CD4-positive, alpha-beta T cell treated with Interleukin-6 at 100 ng/mL for 8 hours (primary cell): ENCODE data around the gene SEMA3F.

Source experiments
- DNase-seq: peaks from one replicate; pipeline ENCODE4 v3.0.0-alpha.2; 2020; ENCODE audit warnings: mixed read lengths, low spot score

Gene SEMA3F

DNA sequence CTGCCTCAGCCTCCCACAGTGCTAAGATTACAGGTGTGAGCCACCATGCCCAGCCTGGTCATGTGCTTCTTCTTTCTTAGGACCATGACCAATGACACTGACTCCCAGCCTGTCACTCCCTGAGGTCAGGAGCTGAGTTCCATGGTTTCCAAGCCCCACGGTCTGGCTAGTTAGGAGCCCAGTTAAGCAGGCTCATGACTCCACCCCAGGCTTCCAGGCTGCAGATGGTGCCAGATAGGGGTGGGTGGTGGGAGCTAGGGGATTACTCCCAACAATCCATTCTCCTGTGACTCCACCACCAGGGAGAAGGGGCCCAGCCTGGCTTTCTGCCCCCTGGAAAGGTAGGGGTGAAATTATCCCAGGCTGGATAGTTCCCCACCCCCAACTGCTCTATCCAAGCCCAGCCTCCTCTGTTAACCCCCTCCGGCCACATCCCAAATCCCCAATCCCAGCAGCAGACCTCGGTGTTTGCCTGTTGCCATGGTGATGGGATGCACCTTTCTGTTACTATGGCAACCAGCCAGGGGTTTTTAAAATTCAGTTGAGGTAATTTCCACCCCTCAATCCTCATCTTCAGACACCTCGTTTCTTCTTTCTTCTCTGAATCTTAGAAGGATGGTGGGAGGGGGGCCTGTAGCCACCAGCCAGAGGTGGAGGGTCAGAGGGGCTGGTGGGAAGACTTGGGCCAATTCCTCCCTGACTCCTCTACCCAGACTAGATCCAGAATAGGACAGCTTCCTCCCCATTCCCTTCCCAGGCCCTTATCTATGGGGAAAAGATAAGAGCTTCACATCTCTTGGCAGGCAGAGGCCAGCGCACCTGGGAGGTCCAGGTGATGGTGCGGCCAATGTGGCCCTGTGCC, 22.5 kb upstream of the SEMA3F start:
- no peak for DNase-seq

DNA sequence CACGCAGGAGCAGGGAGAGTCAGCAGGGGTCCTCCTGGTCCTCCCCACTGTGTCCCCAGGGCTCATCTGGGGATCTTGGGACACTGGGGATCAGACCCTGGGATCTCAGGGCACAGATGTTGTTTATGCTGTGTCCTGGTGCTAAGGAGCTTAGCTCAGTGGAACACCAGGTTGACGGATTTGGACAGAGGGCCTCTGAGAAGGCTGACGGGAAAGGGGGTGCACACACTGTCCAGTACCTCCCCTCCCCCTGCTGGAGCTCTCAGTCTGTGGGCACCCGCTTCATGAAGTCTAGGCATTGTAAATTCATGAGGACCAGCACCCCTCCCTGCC, 21.9 kb upstream of the SEMA3F start:
- no peak for DNase-seq

DNA sequence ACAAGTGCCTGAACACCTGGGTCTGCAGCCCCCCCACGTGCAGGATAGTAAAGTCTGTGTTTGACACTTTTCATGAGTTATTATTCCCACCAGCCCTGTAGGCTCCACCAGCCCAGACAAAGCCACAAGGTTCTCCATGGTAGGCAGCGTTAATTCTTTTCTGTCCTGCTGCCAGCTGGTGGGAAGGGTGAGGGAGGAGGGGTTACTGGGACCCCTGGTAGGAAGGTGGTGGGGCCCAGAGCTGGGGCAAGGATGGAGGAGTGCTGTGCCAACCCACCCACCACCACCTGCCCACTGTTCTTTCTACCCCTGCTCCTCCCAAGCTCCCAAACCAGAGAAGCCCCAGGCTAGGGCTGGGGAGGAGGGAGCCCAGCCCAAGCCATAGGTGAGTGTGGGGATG, 20.8 kb upstream of the SEMA3F start:
- no peak for DNase-seq

DNA sequence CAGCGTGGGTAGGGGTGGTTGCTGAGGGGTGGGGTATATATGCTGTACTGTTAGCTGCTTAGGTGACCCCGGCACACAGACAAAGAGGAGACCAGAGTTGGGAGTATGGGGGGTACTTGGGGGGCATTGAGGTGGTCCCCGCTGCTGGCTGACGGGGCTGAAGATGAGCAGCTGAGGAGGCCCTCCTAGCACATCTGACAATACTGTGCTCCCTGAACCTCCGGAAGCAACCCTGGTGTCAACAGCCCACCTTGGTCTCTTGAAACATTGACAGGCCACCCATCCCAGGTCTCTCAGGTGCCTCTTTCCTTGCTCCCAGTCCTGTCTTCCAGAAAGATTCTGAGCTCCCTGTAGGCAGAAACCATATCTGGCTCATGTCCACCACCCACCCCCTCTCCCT, 19.2 kb upstream of the SEMA3F start:
- no peak for DNase-seq

DNA sequence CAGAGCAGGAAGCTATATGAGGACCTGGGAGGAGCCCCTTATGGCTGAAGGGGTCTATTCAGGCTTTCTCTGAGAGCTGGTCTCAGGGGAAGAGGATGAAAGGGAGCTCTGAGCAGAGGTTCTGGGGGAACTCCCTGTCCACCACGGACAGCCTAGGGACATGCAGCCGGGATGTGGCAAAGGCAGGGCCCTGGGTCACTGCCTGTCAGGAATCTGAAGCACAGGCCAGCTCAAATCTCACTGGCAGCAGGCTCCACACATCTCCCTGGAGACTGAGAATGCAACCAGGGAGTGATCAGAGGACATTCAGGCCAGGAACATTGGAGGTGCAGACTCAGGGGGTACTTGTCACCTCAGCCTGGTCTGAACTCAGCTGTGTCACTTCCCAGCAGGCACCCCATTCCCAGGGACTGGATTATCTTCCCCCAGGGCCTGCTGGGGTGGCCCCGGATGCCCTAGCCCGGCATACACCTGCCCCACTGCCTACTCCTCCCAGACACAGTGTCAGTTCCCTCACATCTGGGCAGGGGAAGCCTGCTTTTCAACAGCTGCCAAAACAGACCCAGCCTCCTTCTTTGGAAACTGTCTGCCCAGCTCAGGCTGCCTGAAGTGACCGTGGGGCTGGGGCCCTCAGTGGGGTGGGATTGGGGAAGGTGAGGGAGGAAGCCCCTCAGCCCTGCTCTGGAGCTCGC, 18.3 kb upstream of the SEMA3F start:
- DNase-seq, result no peak

DNA sequence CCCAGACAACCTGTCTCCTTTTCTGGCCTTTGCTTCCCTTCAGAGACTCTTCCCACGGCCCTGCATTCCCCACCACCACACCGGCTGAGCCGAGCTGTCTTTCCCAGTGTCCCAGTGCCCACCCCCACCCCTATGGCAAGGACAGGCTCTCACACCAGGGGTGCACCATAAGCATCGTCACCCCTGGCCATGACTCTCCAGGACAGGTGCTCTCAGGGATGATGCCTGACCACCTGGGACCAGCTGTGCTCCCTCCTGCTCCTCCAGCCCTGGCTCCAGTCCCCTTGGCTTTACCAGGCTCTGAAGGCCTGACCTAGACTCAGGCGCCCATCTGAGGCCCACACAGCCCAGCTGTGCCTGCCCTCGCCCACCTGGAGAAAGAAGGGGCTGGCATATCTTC, 17.6 kb upstream of the SEMA3F start:
- DNase-seq, result no peak

DNA sequence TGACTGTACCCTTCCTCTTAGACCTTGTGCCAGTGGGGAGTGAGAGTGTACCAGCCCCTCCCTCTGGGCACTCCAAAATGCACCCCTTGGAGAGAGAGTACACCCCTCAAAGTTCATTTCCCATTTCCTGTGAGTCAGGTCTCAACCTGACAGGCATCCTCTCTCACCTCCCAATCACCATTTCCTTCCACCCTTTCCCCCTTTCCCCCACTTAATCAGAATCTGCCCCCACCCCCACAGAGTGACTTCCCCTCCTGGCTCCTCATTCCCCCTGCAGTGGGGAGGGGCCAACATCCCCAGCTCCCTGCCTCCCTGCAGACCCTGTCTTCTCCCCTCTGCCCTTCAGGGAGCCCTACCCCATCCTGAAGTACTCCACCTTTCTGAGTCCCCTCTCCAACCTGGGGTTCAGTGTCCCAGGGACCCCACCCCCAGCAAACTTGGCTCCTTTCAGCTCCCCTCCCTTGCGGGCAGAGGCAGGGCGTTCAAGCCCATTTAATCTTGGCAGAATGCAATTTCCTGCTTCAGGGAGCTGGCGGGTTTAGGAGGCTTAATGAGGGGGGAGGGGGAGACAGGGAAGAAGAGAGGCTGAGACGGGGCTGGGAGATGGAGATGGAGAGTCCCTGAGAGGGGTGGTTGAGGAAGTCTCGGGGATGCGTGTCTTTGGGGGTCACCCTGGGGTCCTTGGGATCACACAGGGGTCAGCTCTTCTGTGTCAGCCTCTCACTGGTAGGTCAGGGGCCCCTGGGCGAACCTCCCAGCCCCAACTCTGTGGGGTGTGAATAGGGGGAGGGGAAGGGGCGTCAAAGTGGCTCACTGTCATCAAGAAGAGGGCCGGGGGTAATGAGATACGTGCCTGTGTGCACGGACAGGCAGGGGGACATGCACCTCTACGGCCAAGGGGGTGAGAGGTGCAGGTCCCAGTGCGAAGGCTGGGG, 16.6 kb upstream of the SEMA3F start:
- no peak for DNase-seq

DNA sequence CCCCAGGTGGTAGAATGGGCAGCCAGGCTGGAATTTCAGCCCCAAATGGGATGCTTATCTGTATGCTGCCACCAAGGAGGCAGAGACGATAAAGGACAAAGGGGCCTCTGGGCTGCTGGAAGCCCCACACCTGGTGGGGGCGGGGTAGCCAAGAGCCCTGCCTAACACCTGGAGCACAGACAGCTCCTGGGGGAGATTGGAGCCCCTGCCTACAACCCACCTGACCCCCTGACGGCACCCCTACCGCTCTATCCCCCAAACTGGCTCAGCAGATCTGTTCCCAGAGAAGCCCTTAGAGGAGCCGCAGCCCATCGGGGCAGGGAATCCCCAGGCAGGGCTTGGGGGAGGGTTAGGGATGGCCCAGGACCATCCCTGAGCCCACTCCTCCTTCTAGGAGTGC, 15.8 kb upstream of the SEMA3F start:
- DNase-seq, result no peak

DNA sequence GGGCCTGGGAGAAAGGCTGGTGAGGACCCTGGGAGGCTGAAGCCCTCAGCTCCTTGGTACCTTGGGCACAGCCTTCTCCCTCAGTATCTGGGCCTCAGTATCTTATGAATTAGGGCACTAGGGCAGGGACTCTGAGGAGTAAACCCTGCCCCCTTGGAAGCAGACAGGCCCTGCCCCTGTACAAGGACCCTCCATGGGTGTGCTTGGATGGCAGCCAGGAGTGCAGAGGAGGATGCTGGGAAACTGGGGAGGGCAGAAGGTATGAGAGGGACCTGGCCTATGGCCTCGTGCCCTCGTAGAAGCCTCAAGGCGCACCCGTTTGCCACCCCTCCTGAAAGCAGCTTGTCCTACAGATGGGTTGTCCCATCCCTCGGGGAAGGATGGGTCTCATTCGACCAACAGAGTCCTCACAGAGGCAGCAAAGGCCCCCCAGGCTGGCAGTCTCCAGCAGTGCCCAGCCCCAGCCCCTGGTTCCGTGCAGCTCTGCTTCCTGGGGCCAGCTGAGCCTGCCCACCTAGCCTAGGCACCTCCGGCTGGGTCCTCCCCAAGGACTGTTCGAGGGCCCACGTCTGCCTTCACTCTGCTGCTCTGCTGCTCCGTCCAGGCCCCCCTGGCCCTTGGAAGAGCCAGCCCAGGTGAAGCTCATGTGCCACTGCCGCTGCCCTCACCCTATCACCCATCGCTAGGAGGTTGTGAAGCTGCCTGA, 15.3 kb upstream of the SEMA3F start:
- DNase-seq, result no peak

DNA sequence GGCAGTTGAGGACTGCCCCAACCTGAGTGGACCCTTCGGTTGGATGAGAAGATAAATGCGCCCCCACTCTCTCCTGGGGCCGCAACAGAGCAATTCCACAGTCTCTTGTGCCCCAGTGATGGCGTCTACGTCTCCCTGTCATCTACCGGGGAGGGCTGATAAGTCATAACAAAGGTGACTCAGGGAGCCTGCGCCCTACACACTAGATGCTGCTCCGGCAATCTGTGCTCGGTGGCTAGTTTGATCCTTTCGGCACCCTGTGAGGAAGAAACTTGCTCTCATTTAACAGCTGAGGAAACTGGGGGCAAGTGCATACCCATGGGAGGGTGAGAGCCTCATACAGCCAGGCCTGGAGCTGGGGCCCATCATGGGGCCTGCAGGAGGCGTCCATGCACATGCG, 14.1 kb upstream of the SEMA3F start:
- no peak for DNase-seq

DNA sequence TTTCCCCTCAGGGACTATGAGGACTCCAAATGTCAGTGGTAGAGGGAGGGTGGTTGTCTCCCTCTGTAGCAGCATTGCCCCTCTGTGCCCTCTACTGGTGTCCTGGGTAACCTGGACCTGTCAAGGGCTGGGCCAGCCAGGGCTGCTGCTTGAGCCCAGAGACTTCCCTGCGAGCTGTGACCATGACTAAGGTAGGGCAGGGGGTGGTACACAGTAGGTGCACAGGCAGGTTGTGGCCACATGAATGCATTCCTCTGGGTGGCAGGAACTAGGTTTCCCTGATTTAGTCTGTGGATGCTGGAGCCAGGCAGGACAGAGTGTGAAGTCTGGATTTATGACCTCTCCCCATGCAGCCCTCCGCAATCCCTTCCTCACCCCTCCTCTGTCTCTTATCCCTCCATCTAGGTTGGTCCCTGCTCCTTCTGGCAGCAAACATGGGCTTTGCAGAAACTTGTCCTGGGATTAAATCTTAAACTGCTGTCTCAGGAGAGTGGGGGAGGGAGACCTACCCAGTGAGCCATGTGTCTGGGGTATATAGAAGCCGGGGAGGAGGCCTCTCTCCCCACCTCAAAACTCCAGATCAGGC, 8.7 kb upstream of the SEMA3F start:
- no peak for DNase-seq

DNA sequence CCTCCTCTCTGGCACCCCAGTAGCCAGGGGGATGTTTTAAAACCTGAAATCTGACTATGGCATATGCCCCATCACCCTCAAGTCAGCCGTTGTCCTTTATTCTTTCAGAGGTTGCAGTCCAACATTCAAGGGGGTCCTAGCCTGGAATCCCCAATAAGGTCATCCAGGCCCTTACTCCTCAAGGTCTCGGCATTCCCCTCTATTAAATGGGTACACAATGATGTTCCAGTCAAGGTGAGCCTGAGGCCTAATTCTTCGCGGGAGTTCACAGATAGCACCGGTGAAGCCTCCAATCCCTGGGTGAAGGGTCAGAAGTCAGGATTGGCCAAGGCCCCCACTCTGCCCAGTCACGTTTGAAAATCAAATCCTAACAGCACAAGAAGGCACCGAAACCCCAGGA, 8.1 kb upstream of the SEMA3F start:
- DNase-seq, result no peak

DNA sequence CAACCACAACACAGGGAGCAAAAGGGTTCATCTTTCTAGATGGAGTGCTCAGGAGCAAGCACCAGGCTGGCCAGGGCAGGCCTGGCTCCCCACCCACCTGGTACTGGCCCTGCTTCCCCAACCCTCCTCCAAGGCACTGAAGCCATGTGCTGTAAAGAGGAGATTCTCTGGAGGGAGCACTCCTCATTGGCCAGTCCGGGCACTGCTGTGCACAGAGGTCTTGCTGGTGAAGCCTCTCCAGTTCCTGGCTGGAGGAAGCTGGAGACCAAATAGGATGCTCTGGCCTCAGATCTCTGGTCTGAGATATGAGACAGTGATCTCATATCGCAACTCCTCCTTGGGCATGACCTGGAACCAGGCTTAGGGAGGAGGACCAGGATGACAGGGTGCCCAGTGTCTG, 7.7 kb upstream of the SEMA3F start:
- DNase-seq, result no peak

DNA sequence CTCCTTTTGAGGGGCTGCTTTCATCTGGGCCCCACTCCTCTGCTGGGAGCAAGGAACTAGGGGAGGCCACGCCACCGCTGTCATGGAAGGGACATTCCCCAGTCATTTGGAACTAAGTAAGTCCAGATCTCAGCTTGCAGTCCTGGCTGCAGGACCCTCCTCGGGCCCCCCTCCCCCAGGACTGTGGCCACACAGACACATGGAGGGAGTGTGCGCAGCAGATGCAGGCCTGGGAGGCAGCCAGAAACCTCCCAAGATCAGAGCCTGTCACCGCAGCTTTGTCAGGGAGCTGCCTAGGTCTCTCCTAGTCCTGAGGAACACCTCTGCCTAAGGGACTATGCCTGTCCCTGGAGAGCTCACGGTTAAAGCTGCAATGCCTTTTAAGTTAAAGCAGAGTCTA, 7.3 kb upstream of the SEMA3F start:
- no peak for DNase-seq

DNA sequence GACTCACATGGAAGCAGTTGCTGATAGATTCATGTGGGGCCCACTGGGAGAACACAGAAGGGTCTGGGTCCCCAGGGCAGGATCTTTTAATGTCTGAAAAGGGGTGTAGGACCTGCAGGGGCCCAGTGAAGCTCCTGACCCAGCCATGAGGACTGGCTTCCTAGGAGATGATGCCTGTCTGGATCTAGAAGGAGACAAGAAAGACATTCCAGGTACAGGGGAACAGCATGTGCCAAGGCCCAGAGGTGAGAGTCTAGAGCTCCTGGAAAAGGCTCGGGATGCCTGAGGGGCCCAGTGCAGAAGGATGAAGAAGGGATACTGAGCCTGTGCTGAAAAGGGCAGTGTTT, 4.7 kb upstream of the SEMA3F start:
- no peak for DNase-seq

DNA sequence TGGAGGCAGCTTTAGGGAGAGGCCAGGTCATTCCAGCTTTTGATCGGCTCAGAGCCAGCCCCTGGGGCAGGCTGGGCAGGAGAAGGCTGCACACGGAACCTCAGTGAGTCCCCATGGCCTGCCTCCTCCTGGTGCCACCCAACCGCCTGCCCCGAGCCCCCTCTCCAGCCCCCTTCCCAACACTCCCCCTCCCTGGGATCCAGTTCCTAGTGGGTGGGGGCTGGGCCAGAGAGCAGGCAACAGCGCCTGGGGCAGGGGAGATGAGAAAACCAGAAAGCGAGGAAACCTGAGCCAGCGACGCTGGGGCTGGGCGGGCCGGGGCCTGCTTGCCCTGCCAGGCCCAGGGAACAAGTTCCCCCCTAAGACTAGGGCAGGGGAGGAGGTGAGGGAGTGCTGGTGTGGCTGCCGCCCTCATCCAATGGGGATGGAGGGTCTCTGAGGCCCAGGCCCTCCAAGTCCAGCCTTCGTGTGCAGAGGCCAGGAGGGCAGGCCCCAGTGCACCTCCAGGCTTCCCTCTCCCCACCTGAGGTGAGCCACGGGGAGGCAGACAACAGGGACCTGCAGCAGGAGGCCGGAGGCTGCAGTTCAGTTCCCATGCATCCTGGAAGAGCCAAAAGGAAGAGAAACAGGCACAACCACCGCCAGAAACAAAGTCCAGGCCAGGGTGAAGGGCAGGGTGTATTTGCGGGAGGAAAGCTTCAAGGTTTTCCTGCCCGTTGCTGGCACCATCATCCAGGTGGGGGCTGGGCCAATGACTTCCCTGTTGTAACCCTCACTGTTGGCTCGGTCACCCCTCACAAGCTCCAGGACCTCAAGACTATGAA, 4.0 kb upstream of the SEMA3F start:
- DNase-seq, result no peak

DNA sequence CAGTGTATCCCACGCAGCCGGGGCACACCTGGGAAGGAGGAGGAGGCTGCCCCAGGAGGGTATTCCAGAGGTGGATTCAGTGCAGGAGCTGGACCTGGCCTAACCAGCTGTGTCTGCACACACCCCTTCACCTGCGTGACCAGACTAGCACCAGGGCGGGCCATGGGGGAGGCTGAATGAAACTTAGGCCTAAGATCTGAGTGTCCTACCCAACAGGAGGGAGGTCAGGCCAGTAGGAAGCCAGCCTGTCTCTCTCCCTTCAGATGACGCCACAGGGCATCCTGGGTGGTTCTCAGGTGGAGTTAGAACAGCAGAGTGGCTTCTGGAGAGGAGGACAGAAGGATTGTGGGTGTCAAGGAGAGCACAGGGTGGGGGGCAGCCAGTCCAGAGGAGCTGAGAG, 3.4 kb upstream of the SEMA3F start:
- DNase-seq, result no peak

DNA sequence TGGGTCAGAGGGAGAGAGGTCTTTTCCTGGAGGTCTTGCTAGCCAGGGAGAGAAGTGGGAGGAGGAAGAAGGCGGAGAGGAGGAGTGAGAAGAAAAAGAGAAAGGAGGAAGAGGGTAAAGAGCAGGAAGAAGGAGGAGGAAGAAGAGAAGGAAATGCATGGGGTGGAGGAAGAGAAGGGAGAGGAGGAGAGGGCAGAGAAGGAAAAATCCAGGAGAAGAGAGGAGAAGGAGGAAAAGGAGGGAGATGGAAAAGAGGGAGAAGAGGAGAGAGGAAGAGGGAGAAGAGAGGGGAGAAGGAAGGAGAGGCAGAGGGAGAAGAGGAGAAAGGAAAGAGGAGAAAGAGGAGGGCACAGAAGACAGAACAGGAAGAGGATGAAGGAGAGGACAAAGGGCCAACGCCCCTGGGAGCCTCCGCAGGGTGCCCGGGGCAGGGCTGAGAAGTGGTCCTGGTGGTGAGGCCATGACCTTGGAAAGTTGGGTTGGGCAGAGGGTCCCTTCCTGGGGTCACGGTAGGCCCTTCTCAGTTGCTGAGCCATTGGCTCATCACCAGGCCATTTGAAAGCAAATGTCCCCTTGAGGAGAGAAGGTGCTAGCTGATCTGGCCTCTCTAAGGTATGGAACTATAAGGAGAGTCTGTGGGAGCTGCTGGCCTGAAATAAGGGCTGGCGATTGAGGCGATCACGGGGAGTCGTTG, 1.2 kb upstream of the SEMA3F start:
- no peak for DNase-seq

DNA sequence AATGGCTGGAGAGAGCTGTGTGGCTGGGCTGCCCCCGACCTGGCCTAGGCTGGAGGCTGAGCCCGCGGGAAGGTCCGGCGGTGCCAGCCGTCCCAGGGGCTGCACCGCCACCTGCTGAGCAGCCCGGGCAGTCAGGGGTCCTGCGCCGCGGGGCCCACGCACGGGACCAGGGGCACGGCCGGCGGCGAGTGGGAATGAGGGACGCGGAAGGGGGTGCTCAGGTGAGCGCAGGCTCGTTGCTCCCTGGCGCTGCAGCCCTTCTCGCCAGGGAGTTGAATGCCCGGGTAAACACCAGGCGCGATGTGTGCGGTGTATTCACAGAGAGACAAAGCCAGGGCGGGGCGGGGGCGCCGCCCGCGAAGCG, 666 bp upstream of the SEMA3F start:
- no peak for DNase-seq

DNA sequence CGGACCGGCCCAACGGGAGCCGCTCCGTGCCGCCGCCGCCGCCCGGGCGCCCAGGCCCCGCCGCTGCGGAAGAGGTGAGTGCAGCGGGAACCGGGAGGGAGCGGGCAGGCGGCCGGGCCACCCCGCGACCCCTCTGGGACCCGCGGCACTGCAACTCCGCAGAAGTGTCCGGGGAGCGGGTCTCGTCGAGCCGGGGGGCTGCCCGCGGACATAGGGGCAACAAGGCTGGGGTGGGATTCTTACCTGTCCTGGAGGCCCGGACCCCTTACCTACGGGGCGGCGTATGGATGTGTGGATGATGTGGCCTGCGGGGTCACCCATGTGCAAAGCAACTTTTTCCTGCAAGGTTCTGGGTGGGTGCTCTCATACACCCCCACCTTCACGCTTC, 361 bp downstream of the SEMA3F start:
- DNase-seq, result no peak

DNA sequence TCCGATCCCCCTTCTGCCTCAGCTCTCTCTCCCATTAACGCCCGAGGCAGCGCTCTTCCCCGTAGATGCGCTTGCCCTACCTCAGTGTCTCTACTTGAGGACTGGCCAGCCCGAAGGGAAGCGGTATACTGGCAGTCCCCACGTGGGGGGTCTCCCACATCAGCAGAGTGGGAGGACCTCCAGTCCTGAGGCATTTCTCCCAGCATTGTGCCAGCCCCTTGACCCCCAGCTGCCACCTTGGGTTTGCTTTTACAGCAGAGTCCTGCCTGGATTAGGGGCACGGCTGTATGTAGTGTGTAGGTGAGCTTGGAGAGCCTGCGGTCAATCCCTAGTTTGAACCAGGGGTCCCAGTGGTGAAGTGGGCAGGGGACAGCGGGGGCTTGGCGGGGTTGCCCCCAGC, 767 bp downstream of the SEMA3F start:
- DNase-seq, result no peak
